RCC 7860 (cell line): ENCODE results near the gene TYR.
"Not testable (repeated sequence)": the region's sequence is repeated elsewhere in the genome, so short reads cannot be mapped to it uniquely, and the experiment has no call there.

Experiments used
- DNase-seq: peaks from one replicate; pipeline ENCODE4 v3.0.0-alpha.2; 2015; ENCODE audit warnings: low spot score
- FAIRE-seq: peaks from 2 replicates; lab custom pipeline; 2012; peaks lifted over from hg19 to GRCh38; lab: Jason Lieb, UNC

TYR gene

GRCh38 chr11:89340450-89340849 is 162.8 kb downstream of the TYR start:
- DNase-seq, FAIRE-seq: not testable (repeated sequence)

- FAIRE-seq: not testable (repeated sequence)
These were observed 165.4 kb downstream of the TYR start for GRCh38 chr11:89342880-89343572.

More at GRCh38 chr11:89342880-89343572, 165.4 kb downstream of the TYR start:
- not testable (repeated sequence) for DNase-seq
